WTC11 (cell line): ENCODE measurements around the gene GABBR2. TPM values are rescaled to one million over a fixed set of nuclear protein-coding genes. Genes with fewer than 3 reads are reported as not detected.

Source experiments
- ATAC-seq: fragments of 200-7000 bp; cut with Tn5 transposase; 2 replicates; pipeline ENCODE4 v1.10.0; 2021; ENCODE audit warnings: mild to moderate bottlenecking, moderate library complexity
- CTCF ChIA-PET: fragments of 300-600 bp; sonication (Branson Sonifier 250); formaldehyde crosslinking; loops from one replicate; lab custom pipeline; 2021; ENCODE audit warnings: antibody characterized with exemption; lab: Charles Lee
- POLR2A ChIA-PET: fragments of 350-600 bp; sonication (Branson Sonifier 250); formaldehyde crosslinking; loops from one replicate; lab custom pipeline; 2021; ENCODE audit warnings: antibody characterized with exemption; lab: Charles Lee
- DNase-seq: peaks from one replicate; pipeline ENCODE4 v3.0.0; 2021; ENCODE audit warnings: low spot score
- H3K27ac Mint-ChIP-seq: 2 replicates; pipeline ENCODE4 v1.8.0; 2021; ENCODE audit warnings: mixed read lengths
- H3K27me3 Mint-ChIP-seq: 2 replicates; pipeline ENCODE4 v1.8.0; 2021; ENCODE audit warnings: low read depth, mild to moderate bottlenecking, moderate library complexity, mixed read lengths
- H3K36me3 Mint-ChIP-seq: 2 replicates; pipeline ENCODE4 v1.8.0; 2021; ENCODE audit warnings: mixed read lengths
- H3K4me1 Mint-ChIP-seq: 2 replicates; pipeline ENCODE4 v1.8.0; 2022; ENCODE audit warnings: mixed read lengths
- H3K4me3 Mint-ChIP-seq: 2 replicates; pipeline ENCODE4 v1.8.0; 2021; ENCODE audit warnings: mild to moderate bottlenecking, moderate library complexity, mixed read lengths
- H3K9me3 Mint-ChIP-seq: 2 replicates; pipeline ENCODE4 v1.8.0; 2021; ENCODE audit warnings: mixed read lengths
- ATF1 ChIP-seq: sonication (generic); formaldehyde crosslinking; IDR thresholded peaks from 2 replicates; pipeline ENCODE4 v1.8.1; 2023; ENCODE audit warnings: mild to moderate bottlenecking, moderate library complexity, missing genetic modification reagents
- CREM ChIP-seq: sonication (generic); formaldehyde crosslinking; IDR thresholded peaks from 2 replicates; pipeline ENCODE4 v1.8.1; 2022; ENCODE audit warnings: mild to moderate bottlenecking, missing genetic modification reagents, moderate library complexity
- FOXP1 ChIP-seq: sonication (generic); formaldehyde crosslinking; IDR thresholded peaks from 2 replicates; pipeline ENCODE4 v1.8.0; 2022; ENCODE audit warnings: missing genetic modification reagents, mild to moderate bottlenecking, moderate library complexity, borderline replicate concordance
- GABPB1 ChIP-seq: sonication (generic); formaldehyde crosslinking; IDR thresholded peaks from 2 replicates; pipeline ENCODE4 v1.8.1; 2023; ENCODE audit warnings: mild to moderate bottlenecking, missing genetic modification reagents
- IRF2 ChIP-seq: sonication (generic); formaldehyde crosslinking; IDR thresholded peaks from 2 replicates; pipeline ENCODE4 v1.8.0; 2022; ENCODE audit warnings: low read depth, missing genetic modification reagents, borderline replicate concordance
- KAT7 ChIP-seq: sonication (generic); formaldehyde crosslinking; IDR thresholded peaks from 2 replicates; pipeline ENCODE4 v1.8.1; 2023; ENCODE audit warnings: missing genetic modification reagents, mild to moderate bottlenecking, borderline replicate concordance
- MXD4 ChIP-seq: fragments of 250-450 bp; sonication (Bioruptor Pico); IDR thresholded peaks from 2 replicates; pipeline ENCODE4 v1.8.0; 2021; ENCODE audit warnings: mild to moderate bottlenecking, moderate library complexity, borderline replicate concordance
- NFE2L1 ChIP-seq: sonication (generic); formaldehyde crosslinking; IDR thresholded peaks from 2 replicates; pipeline ENCODE4 v1.8.1; 2023; ENCODE audit warnings: missing genetic modification reagents
- NFYB ChIP-seq: sonication (generic); formaldehyde crosslinking; conservative IDR thresholded peaks from 2 replicates; pipeline ENCODE4 v1.8.0; 2022; ENCODE audit warnings: low read depth, missing genetic modification reagents
- SP1 ChIP-seq: sonication (generic); formaldehyde crosslinking; conservative IDR thresholded peaks from 2 replicates; pipeline ENCODE4 v1.8.1; 2022; ENCODE audit warnings: missing genetic modification reagents
- ZNF138 ChIP-seq: sonication (generic); formaldehyde crosslinking; conservative IDR thresholded peaks from 2 replicates; pipeline ENCODE4 v1.8.1; 2022; ENCODE audit warnings: mild to moderate bottlenecking, moderate library complexity, missing genetic modification reagents
- total RNA-seq: library from RNA; stranded (reverse); gene quantifications from 3 replicates; pipeline ENCODE4 v1.2.3, GENCODE V29; 2021
- TF ChIP-seq, protein P1 (sequence below): sonication (generic); formaldehyde crosslinking; IDR thresholded peaks from 2 replicates; pipeline ENCODE4 v1.8.1; 2023; ENCODE audit warnings: mild to moderate bottlenecking, moderate library complexity, missing genetic modification reagents
- TF ChIP-seq, protein P2 (sequence below): sonication (generic); formaldehyde crosslinking; IDR thresholded peaks from 2 replicates; pipeline ENCODE4 v1.8.0; 2022; ENCODE audit warnings: mild to moderate bottlenecking, missing genetic modification reagents
- TF ChIP-seq, protein P3 (sequence below): sonication (generic); formaldehyde crosslinking; IDR thresholded peaks from 2 replicates; pipeline ENCODE4 v1.8.1; 2023; ENCODE audit warnings: mild to moderate bottlenecking, missing genetic modification reagents
- TF ChIP-seq, protein P4 (sequence below): sonication (generic); formaldehyde crosslinking; IDR thresholded peaks from 2 replicates; pipeline ENCODE4 v1.8.0; 2022; ENCODE audit warnings: missing genetic modification reagents
- TF ChIP-seq, protein P5 (sequence below): sonication (generic); formaldehyde crosslinking; IDR thresholded peaks from 2 replicates; pipeline ENCODE4 v1.8.1; 2022; ENCODE audit warnings: mild to moderate bottlenecking, moderate library complexity, missing genetic modification reagents
- TF ChIP-seq, protein P6 (sequence below): sonication (generic); formaldehyde crosslinking; IDR thresholded peaks from 2 replicates; pipeline ENCODE4 v1.8.1; 2023; ENCODE audit warnings: mild to moderate bottlenecking, missing genetic modification reagents, moderate library complexity
- TF ChIP-seq, protein P7 (sequence below): sonication (generic); formaldehyde crosslinking; IDR thresholded peaks from 2 replicates; pipeline ENCODE4 v1.8.1; 2022; ENCODE audit warnings: mild to moderate bottlenecking, missing genetic modification reagents, moderate library complexity, borderline replicate concordance
- TF ChIP-seq, protein P8 (sequence below): sonication (generic); formaldehyde crosslinking; IDR thresholded peaks from 2 replicates; pipeline ENCODE4 v1.8.0; 2023; ENCODE audit warnings: missing genetic modification reagents, mild to moderate bottlenecking, borderline replicate concordance

GABBR2 gene
- total RNA-seq, 1 experiment from 2014 or later = 0.92 TPM

DNA sequence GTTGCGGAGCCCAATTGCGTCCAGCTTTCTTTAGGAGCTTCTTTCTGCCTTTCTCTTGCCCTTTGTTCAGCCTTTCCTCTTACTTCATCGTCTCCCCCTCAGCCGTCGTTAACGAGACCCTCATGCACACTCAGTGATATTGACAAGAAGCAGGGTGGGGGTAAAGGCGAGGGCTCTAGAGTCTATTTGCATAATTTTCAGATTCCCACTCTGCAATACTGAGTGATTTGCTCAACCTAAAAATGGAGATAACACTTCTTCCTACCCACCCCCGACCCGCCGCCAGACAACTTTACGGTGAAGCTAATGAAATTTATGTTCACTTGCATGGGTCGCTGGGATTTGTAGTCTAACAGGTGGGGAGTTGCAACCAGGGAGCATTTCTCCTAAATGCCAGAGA, 452.0 kb downstream of the GABBR2 start (continued):
- no peak for TF ChIP-seq FOXP1 (CRISPR knock-in tag)

DNA sequence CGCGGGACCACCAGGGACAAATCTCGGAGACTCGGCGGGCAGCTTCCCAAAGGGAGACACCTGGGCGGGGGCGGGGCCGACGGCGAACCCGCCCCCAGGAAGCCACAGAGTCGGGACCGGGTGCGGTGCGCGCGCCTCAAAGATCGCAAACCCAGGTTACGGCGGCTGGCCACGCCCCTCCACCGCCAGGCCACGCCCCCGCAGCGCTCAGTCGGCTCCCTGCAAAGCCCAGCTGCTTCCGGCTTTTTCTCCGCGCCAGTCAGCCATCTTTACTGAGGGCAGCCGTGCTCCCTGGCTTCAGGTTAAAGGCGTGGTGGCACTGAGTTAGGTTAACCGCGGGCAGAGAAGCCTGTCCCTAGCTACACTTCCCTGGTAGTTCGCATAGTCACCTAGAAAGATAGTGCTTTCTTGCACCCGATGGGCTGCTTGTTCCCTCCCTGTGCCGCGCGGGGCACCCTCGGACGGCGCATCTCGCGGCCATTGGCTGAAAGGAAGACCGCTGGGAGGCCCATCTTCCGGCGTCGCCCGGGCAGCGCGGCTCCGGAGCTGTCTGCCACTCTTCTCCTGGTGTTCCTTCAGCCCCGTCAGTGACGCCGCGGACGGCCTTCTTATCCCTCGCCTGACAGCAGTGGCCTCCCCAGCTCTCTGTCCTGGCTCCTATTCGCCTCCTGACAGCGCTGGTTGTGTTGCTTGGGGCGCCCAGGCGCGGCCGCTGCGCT, 453.0 kb downstream of the GABBR2 start, which contains the start of gene TBC1D2:
TSS of gene TBC1D2 (minus strand) at position 72 of the 719 bp plus-strand sequence. CDS start 108 bp downstream, outside the sequence.
- POLR2A ChIA-PET = interaction anchor here (0.6 to 1.8 kb wide), 10 partner anchors 8 to 622 kb away, joined by 3 to 5 read pairs (median 3); partner anchors contain the start of genes NANS, NCBP1 and TSTD2
- Mint-ChIP-seq H3K4me3 (peak within 1 kb of the TSS; percentile 93), H3K9me3 (no peaks in the 10 kb centered on the region)
- TF ChIP-seq GABPB1 (CRISPR knock-in tag) (peak; percentile 48), KAT7 (CRISPR knock-in tag) (no peak), NFE2L1 (CRISPR knock-in tag) (no peak), ATF1 (CRISPR knock-in tag) (no peak), MXD4 (CRISPR knock-in tag) (no peak), CREM (CRISPR knock-in tag) (peak; percentile 26; the same call in 1 of the 2 replicates), ZNF138 (no peak), IRF2 (CRISPR knock-in tag) (no peak), SP1 (CRISPR knock-in tag) (peak; percentile 80), NFYB (peak; percentile 70)
- TF ChIP-seq, protein P1, sequence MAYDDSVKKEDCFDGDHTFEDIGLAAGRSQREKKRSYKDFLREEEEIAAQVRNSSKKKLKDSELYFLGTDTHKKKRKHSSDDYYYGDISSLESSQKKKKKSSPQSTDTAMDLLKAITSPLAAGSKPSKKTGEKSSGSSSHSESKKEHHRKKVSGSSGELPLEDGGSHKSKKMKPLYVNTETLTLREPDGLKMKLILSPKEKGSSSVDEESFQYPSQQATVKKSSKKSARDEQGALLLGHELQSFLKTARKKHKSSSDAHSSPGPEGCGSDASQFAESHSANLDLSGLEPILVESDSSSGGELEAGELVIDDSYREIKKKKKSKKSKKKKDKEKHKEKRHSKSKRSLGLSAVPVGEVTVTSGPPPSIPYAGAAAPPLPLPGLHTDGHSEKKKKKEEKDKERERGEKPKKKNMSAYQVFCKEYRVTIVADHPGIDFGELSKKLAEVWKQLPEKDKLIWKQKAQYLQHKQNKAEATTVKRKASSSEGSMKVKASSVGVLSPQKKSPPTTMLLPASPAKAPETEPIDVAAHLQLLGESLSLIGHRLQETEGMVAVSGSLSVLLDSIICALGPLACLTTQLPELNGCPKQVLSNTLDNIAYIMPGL (CRISPR knock-in tag) = peak; percentile 39; the same call in 1 of the 2 replicates
- TF ChIP-seq, protein P2, sequence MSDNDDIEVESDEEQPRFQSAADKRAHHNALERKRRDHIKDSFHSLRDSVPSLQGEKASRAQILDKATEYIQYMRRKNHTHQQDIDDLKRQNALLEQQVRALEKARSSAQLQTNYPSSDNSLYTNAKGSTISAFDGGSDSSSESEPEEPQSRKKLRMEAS (CRISPR knock-in tag) = peak; percentile 55; the same call in 1 of the 2 replicates
- TF ChIP-seq, protein P3, sequence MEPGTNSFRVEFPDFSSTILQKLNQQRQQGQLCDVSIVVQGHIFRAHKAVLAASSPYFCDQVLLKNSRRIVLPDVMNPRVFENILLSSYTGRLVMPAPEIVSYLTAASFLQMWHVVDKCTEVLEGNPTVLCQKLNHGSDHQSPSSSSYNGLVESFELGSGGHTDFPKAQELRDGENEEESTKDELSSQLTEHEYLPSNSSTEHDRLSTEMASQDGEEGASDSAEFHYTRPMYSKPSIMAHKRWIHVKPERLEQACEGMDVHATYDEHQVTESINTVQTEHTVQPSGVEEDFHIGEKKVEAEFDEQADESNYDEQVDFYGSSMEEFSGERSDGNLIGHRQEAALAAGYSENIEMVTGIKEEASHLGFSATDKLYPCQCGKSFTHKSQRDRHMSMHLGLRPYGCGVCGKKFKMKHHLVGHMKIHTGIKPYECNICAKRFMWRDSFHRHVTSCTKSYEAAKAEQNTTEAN (CRISPR knock-in tag) = no peak
- TF ChIP-seq, protein P4, sequence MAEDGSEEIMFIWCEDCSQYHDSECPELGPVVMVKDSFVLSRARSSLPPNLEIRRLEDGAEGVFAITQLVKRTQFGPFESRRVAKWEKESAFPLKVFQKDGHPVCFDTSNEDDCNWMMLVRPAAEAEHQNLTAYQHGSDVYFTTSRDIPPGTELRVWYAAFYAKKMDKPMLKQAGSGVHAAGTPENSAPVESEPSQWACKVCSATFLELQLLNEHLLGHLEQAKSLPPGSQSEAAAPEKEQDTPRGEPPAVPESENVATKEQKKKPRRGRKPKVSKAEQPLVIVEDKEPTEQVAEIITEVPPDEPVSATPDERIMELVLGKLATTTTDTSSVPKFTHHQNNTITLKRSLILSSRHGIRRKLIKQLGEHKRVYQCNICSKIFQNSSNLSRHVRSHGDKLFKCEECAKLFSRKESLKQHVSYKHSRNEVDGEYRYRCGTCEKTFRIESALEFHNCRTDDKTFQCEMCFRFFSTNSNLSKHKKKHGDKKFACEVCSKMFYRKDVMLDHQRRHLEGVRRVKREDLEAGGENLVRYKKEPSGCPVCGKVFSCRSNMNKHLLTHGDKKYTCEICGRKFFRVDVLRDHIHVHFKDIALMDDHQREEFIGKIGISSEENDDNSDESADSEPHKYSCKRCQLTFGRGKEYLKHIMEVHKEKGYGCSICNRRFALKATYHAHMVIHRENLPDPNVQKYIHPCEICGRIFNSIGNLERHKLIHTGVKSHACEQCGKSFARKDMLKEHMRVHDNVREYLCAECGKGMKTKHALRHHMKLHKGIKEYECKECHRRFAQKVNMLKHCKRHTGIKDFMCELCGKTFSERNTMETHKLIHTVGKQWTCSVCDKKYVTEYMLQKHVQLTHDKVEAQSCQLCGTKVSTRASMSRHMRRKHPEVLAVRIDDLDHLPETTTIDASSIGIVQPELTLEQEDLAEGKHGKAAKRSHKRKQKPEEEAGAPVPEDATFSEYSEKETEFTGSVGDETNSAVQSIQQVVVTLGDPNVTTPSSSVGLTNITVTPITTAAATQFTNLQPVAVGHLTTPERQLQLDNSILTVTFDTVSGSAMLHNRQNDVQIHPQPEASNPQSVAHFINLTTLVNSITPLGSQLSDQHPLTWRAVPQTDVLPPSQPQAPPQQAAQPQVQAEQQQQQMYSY (CRISPR knock-in tag) = peak; percentile 84
- TF ChIP-seq, protein P5, sequence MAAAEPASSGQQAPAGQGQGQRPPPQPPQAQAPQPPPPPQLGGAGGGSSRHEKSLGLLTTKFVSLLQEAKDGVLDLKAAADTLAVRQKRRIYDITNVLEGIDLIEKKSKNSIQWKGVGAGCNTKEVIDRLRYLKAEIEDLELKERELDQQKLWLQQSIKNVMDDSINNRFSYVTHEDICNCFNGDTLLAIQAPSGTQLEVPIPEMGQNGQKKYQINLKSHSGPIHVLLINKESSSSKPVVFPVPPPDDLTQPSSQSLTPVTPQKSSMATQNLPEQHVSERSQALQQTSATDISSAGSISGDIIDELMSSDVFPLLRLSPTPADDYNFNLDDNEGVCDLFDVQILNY = peak; percentile 39; the same call in 1 of the 2 replicates
- TF ChIP-seq, protein P6, sequence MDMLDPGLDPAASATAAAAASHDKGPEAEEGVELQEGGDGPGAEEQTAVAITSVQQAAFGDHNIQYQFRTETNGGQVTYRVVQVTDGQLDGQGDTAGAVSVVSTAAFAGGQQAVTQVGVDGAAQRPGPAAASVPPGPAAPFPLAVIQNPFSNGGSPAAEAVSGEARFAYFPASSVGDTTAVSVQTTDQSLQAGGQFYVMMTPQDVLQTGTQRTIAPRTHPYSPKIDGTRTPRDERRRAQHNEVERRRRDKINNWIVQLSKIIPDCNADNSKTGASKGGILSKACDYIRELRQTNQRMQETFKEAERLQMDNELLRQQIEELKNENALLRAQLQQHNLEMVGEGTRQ (CRISPR knock-in tag) = no peak
- TF ChIP-seq, protein P7, sequence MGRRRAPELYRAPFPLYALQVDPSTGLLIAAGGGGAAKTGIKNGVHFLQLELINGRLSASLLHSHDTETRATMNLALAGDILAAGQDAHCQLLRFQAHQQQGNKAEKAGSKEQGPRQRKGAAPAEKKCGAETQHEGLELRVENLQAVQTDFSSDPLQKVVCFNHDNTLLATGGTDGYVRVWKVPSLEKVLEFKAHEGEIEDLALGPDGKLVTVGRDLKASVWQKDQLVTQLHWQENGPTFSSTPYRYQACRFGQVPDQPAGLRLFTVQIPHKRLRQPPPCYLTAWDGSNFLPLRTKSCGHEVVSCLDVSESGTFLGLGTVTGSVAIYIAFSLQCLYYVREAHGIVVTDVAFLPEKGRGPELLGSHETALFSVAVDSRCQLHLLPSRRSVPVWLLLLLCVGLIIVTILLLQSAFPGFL = no peak
- TF ChIP-seq, protein P8, sequence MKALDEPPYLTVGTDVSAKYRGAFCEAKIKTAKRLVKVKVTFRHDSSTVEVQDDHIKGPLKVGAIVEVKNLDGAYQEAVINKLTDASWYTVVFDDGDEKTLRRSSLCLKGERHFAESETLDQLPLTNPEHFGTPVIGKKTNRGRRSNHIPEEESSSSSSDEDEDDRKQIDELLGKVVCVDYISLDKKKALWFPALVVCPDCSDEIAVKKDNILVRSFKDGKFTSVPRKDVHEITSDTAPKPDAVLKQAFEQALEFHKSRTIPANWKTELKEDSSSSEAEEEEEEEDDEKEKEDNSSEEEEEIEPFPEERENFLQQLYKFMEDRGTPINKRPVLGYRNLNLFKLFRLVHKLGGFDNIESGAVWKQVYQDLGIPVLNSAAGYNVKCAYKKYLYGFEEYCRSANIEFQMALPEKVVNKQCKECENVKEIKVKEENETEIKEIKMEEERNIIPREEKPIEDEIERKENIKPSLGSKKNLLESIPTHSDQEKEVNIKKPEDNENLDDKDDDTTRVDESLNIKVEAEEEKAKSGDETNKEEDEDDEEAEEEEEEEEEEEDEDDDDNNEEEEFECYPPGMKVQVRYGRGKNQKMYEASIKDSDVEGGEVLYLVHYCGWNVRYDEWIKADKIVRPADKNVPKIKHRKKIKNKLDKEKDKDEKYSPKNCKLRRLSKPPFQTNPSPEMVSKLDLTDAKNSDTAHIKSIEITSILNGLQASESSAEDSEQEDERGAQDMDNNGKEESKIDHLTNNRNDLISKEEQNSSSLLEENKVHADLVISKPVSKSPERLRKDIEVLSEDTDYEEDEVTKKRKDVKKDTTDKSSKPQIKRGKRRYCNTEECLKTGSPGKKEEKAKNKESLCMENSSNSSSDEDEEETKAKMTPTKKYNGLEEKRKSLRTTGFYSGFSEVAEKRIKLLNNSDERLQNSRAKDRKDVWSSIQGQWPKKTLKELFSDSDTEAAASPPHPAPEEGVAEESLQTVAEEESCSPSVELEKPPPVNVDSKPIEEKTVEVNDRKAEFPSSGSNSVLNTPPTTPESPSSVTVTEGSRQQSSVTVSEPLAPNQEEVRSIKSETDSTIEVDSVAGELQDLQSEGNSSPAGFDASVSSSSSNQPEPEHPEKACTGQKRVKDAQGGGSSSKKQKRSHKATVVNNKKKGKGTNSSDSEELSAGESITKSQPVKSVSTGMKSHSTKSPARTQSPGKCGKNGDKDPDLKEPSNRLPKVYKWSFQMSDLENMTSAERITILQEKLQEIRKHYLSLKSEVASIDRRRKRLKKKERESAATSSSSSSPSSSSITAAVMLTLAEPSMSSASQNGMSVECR (CRISPR knock-in tag) = 0 out of 2 replicates have a peak, but pooled peaks have one; percentile 51
- TF ChIP-seq, all 79 proteins: peak for 9
- Mint-ChIP-seq H3K4me1 (peaks cover 42% of the 10 kb centered on the region), H3K27me3 (no peaks in the 10 kb centered on the region), H3K27ac (peak within 1 kb of the TSS; percentile 95), H3K36me3 (peaks cover 9% of the 10 kb centered on the region)
- DNase-seq = peak; percentile 98
- CTCF ChIA-PET = interaction anchor here (0.6 to 3.3 kb wide), 26 partner anchors 8 to 469 kb away, joined by 3 to 29 read pairs (median 4); partner anchors contain the start of genes NANS and TRIM14
- peak; percentile 90 for ATAC-seq
